GM18511 (cell line): ENCODE results near the gene ZNF425.
"Not testable (repeated sequence)": the region's sequence is repeated elsewhere in the genome, so short reads cannot be mapped to it uniquely, and the experiment has no call there.

Experiments
- ATAC-seq: cut with Tn5 transposase; IDR thresholded peaks from one replicate; pipeline ENCODE4 v1.9.1; 2021; ENCODE audit warnings: mild to moderate bottlenecking, moderate library complexity; ENCODE audit not compliant: unreplicated experiment

The ZNF425 gene, protein sequence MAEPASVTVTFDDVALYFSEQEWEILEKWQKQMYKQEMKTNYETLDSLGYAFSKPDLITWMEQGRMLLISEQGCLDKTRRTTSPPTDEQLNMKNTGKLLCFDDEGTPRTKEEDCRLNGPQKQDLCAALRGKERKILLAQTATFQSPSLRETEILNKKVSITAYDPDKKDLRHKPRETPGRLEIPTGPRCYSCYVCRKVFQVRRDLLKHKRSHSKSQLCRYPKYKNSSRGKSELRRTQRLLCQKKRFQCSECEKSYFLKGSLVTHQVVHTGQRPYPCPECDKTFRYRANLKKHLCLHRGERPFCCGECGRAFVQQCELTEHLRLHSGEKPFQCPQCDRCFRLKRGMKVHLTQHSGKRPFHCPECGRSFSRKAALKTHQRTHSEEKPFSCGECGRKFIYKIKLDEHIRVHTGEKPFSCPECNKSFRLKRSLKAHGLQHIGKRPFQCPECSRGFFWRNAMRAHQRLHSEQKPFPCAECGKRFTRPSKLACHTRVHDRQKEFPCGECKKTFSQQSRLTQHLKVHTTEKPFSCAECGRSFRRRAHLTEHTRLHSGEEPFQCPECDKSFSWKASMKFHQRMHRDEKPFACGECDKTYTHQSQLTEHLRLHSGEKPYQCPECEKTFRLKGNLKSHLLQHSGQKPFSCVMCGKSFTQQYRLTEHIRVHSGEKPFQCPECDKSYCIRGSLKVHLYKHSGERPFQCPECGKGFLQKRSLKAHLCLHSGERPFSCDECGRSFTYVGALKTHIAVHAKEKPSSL

DNA sequence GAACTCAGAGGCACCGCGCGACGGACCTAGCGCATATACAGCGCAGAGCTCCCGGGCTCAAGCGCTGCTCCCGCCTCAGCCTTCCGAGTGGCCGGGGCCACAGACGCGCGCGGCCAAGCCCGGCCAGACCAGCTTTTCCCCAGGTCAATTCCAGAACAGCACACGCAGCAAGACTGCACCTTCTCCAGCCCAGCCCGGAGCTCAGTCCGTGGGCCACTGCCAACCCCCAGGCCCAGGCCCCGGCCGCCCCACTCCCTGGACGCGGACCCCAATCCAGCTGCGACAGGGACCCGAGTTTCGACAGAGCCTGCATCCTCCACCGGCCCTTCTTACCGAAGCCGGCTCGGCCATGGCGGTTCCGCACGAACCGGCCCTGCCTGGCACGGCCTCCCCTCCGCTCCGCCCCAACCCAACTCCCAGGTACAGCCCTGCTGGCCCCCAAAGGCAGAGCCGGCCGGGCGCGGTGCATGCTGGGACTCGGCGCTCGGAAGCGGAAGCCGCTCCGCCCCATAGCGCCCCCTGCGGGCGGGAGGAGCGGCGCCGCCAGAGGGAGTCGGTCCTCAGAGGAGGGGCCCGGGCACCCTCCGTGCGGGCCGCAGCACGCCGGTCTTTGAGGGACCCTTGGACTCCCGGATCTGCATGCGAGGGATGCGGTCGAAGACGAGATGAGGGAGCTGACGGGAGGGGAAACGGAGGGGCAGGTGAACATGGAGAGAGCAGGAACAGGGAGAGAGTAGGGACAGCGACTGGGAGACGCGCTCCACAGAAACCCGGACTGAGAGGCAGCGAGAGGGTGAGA lies at the start of gene ZNF425:
ZNF425 (minus strand) TSS at position 462 of the 799 bp plus-strand sequence; CDS start at position 351, 111 bp downstream.
- peak; percentile 86 for ATAC-seq

DNA sequence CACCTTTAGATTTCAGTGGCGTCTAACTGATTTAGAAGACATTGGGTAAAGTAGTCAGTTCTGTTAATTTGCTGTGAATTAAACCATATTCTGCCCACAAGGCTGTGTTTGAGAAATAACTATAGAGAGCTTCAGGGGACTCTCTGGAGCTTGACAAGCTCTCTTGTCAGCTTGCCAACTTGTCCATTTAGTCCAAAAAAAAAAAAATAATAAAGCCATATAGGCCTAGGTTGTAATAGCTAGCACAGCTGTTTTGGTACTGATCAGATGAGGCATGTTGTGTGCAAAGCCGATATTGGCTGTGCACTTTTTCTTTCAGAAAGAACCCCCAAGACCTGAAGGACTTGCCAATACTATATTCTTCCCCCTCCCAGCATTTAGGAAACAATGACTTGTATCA lies 49.0 kb upstream of the ZNF425 start:
- ATAC-seq: no peak

DNA sequence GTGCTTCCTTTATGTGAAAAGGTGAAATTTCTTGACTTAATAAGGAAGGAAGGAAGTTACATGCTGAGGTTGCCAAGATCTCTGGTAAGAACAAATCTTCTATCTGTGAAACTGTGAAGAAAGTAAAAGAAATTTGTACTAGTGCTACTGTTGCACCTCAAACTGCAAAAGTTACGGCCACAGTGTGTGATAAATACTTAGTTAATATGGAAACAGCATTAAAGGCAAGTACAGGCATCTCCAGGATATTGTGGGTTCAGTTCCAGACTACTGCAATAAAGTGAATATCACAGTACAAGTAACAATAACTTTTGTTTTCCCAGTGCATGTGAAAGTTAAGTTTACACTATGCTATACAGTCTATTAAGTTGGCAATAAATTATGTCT lies 46.4 kb upstream of the ZNF425 start:
- no peak for ATAC-seq

DNA sequence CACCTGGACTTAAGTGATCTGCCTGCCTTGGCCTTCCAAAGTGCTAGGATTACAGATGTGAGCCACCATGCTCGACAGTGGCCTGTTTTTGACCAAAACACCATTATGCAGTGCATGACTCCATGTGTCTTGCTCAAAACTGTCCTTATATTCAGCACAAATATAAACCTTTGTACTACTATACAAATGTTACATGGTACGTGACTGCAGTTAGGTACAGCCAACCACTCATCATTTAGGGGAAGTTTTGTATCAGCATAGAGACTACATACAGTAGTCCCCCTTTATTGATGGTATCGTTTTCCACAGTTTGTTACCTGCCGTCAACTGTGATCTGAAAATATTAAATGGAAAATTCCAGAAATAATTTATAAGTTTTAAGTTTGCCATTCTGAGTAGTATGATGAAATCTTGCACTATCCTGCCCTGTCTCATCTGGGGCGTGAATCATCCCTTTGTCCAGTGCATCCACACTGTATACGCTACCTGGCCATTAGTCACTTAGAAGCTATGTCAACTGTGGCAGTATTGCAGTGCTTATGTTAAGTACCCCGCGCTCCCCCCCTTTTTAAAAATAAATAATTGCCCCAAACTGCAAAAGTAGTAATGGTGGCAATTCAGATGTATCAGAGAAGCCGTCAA lies 45.9 kb upstream of the ZNF425 start:
- ATAC-seq: no peak

DNA sequence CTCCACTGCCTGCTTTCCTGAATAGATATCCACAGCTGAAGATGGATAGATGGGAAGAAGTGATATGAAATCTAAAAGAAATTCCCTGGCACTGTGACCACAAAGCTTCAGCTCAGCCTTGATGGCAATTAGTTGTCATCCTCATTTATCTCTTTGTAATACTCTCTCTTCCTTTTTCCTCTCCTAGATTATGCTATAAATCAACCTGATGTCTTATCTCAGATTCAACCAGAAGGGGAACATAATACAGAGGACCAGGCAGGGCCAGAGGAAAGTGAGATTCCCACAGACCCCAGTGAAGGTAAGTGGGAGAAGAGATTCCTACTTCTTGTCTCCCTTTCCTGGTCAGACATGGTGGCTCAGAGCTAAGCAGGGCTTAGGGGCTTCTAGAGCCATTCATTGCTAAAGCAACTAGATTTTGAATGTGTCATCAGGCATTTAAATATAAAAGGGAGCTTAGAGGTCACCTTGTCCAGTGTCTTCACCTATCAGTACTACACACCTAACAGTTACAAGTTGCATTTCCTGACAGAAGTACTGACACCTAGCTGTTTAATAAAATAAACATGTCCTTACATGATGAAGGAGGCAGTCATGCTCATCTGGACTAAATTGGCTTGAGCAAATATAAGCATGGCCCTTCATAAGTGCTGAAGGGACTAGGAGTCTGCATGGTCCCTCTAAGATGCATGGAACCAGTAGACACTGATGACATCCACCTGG lies 40.7 kb upstream of the ZNF425 start:
- no peak for ATAC-seq

DNA sequence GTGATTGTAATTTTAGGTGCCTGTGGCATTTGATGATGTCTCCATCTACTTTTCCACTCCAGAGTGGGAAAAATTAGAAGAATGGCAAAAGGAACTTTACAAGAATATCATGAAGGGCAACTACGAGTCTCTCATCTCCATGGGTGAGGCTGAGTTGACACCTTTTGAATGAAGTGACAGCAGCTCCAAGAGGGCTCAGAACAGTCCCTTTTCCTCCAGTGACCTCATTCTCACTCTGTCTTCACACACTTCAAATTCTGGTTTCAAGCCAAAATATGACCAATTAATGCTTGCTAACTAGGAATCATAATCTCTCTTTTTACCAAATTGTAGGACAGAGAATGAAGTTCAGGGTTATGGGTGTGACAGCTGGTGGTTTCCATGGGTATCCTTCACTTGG lies 40.0 kb upstream of the ZNF425 start:
- no peak for ATAC-seq

DNA sequence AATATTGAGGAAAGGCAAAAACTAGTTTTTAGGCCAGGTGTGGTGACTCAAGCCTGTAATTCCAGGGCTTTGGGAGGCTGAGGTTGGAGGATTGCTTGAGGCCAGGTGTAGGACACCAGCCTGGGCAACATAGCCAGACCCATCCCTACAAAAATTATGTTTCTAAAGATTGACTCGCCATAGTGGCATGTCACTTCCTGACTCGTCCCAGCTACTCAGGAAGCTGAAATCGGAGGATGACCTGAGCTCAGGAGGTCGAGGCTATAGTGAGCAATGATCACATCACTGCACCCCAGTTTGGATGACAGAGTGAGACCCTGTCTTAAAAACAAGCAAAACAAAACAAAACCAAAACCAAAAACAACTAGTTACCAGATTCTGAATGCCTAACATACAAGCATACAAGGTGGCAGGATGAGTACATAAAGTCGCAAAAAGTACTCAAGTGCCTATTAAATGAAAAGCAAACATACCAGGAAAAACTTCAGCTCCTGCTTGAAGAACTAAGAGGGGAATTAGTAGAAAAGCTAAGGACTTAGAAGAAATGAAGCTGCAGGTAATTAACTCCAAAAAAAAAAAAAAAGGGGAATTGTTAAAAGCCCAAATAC lies 35.2 kb upstream of the ZNF425 start:
- ATAC-seq: no peak

DNA sequence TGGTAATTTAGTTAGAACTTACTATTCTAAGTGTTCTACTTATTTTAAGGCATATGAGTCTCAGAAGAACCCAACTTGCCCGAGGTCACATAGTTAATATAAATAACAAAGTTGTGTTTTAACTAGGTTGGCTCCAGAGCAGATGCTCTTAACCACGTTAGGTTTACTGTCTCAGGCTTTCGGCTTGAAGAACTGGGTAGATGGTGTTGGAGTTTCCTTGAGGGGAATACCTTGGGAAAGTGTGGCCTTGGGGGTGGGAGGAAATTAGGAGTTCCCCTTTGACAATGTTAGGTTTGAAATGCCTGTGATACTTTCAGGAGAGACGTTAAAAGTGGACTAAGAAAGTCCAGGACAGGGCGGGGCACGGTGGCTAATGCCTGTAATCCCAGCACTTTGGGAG lies 30.8 kb upstream of the ZNF425 start:
- no peak for ATAC-seq

DNA sequence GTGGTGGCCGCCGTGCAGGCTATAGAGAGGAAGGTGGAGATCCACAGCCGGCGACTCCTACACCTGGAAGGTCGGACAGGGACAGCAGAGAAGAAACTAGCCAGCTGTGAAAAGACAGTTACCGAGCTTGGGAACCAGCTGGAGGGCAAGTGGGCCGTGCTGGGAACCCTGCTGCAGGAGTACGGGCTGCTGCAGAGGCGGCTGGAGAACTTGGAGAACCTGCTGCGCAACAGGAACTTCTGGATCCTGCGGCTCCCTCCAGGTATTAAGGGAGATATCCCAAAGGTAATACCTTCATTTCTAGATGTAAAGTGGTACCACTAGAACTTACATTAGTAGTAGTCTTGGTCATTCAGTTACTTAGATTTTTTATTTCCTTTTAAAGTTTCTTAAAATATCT lies 27.9 kb upstream of the ZNF425 start:
- no peak for ATAC-seq

DNA sequence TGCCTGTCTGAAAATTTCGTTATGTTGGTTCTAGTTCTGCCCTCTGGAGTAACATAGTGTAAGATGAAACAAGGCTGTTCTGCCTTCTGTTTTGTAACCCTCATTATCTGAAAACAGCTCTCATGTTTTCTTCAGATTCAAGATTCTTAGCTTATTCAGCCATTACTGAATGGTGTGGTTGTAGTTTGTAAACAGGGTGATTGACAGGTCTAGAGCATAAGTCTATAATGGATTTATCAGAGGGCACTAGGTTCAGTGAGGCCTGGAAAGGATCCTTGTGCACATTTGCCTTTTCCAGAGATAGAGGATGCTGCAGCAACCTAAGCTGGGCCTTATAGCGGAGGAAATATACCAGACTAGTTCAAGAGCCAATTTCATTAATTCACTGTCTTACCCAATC lies 27.2 kb upstream of the ZNF425 start:
- no peak for ATAC-seq

DNA sequence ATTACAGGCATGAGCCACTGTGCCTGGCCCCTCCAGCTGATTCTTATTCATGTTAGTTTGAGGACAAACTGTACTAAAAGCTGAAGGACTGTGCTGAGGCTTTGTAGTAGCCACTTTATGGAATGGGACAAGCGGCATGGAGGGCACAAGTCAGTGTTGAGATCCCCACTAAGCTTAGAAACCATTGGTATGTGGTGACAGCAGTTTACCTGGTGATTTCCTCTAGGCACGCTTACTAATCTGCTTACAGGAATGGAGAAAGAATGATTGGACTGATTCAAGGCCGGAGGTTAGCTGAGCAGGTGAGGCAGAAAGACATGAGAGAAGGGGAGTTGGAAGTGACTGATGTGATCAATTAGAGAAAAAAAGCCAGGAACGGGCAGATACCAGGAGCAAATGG lies 24.9 kb upstream of the ZNF425 start:
- no peak for ATAC-seq

DNA sequence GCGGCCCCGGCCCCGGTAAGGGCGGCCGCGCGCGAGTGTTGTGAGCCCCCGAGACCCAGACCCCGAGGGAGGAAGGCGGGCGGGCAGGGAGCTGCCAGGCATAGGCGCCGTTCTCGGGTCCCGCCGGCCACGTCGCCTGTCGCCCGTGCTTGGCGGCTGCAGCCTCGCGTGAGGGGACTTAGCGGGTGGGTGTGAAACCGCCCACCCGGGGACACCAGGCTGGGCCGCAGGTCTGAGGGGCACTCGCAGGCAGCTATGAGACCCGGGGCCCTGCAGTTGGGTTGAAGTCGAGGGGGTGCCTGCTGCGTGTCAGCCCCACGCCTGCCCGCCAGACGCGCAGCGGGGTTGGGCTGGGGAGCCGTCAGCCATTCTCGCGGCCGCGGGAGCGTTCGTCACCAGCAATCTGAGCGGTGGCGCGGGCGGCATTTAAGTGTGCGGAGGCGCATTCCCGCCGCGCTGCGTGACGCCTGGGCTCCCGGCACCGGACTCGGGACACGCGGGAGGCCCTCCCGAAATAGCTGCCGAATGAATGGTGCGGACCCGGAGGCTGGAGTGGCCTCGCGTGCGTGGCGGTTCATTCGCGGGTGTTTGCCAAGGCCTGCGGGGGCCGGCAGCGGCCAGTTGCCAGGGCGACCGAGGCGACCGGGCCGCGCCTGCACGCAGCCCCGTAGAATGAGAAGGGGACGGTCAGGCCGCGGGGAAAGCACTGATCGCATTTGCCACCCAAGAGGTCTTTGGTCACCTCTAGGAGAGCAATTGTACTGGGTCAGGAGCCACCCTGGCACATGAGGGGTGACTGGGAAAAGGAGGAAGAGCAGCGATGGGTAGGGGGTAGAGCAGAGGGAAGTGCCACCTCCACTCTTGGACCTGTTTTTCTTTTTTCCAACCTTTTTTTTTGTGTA lies 21.9 kb upstream of the ZNF425 start:
- peak; percentile 44 for ATAC-seq

DNA sequence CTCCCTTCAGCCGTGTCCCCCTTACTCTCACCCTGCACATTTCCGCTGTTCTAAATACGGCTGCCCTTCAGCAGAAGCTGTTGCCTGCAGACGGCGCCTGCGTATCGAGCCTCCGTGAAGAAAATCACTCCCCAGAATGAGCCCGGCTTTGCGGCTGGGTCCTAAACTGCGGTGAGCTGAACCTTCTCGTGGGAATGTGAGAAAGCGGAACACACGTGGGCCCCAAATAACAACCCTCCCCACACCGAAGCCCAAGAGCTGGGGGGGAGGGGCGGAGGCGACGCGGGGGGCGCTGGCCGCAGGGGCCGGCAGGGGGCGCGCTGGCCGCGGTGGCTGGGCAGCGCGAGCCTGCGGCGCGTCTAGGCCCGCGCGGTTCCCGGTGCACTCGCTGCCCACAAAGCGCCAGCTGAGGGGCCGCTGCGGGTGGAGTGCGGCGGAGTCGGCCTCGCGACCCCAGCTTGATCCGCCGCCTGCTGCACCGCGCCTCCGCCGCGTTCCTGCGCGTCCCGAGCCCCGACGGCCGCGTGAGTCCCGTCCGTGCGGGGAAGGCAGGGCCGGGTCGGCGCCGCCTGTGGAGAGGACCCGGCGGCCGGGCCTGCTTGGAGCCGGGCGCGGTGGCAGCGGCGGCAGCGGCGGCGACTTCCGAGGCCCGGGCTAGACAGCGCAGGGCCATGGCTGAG lies 21.1 kb upstream of the ZNF425 start, which contains the start of gene ZNF398:
ZNF398 (plus strand) TSS at position 382 of the 680 bp plus-strand sequence; CDS start at position 672, 290 bp downstream.
- ATAC-seq: peak; percentile 80

DNA sequence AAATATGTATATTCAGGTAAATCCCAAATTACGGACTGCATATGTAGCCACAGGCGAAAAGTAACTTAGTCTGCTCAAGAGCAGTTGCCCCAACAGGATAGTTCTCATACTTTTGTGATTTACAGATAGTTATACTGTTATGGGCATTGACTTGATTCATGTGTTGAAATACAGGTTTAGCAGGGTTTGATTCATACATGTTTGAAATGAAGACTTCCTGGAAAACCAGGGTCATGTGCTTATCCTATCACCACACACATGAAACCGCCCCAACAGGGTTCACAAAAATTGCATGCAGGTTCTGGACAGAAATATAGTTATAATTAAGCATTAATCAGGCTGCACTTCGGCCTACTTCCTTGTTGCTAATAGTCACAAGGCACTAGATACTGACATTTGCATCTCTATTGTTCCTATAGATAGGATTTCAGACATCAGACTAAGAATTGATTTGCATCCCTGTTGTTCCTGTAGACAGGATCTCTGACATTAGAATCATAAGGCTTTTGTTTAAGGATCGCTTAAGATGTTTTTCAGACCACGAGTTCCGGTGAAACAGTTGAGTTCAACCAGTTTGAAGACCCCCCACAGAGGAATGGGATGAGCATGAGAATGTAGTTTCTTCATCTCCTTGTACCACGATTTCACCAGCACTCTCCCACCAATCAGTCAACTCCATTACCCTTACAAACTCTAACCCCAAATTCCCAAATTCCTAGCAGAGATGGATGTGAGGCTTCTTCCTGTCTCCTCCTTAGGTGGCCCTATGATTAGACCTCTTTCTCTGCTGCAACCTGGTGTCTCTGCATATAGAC lies 19.1 kb upstream of the ZNF425 start:
- no peak for ATAC-seq

DNA sequence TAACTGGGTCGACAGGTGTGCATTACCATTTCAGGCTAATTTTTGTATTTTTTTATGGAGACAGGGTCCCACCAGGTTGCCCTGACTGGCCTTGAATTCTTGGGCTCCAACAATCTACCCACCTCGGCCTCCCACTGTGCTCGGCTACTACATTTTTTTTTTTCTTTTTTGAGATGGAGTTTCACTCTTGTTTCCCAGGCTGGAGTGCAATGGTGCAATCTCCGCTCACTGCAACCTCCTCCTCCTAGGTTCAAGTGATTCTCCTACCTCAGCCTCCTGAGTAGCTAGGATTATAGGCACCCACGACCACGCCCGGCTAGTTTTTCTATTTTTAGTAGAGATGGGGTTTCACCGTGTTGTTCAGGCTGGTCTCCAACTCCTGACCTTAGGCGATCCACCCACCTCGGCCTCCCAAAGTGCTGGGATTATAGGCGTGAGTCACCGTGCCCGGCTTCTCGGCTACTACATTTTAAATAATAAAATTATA lies 18.4 kb upstream of the ZNF425 start:
- ATAC-seq: not testable (repeated sequence)

DNA sequence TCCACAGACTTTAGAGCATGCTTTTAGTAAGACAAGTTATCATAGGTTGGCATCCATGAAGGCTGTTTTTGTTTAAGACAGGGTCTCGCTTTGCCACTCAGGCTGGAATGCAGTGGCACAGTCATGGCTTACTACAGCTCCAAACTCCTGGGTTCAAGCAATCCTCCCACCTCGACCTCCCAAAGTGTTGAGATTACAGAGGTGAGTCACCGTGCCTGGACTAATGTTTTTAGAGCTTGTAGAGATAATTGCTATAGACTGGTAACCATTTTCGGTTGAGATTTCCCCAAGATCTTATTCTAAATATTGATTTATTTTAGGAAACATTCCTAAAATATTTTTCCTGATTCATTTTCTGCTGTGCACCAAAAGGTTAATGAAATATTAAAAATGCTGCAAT lies 15.8 kb upstream of the ZNF425 start:
- no peak for ATAC-seq

DNA sequence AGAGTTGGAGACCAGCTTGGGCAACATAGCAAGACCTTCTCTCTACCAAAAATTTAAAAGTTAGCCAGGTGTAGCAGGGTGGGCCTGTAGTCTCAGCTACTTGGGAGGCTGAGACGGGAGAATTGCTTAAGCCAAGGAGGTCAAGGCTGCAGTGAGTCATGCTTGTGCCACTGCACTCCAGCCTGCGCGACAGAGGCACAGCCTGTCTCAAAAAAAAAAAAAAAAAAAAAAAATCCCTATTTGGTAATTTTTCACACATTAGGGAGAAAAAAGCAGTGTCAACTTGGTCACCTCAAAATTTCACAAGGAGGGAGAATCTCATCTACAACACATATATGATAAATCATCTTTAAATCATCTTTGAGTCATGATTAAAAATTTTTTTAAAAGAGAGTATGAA lies 14.7 kb upstream of the ZNF425 start:
- no peak for ATAC-seq
